Measurements from ENCODE around the gene RFX3. TPM values are rescaled to one million over a fixed set of nuclear protein-coding genes. Genes with fewer than 3 reads are reported as not detected.

The RFX3 gene
- total RNA-seq, 1 experiment from 2014 or later: 5.7 TPM

GRCh38 chr9:3391414-3391813 is 134.4 kb downstream of the RFX3 start:
- DNase-seq (ENCODE audit: low read depth, low spot score) (no peak), ATAC-seq (no peak)
- ChIA-PET POLR2A (no interaction called here), CTCF (no interaction called here)
- in situ Hi-C loops (cut with HindIII; ENCODE audit: low pct_unique_long_range_greater_than_20kb, low sequenced_read_pairs): no loop called here
- Histone ChIP-seq H3K36me3 (ENCODE audit: control insufficient read depth, insufficient read depth, low read length) (no peaks in the 10 kb centered on the region), H3K27me3 (ENCODE audit: control insufficient read depth, insufficient read depth, low read length) (no peaks in the 10 kb centered on the region), H3K4me1 (ENCODE audit: control insufficient read depth, insufficient read depth, low read length) (no peaks in the 10 kb centered on the region), H3K27ac (ENCODE audit: low read length) (no peak overlapping the region), H3K9me3 (ENCODE audit: control insufficient read depth, insufficient read depth, low read depth, low read length) (no peaks in the 10 kb centered on the region), H3K4me3 (ENCODE audit: low read depth in 2 of 2, low read length in 2 of 2) (no peak overlapping the region)
- BruUV-seq (replicated peaks): no TSS peak
- TF ChIP-seq REST (IDR thresholded peaks at IDR 0.05; ENCODE audit: insufficient read depth in 1 of 2, low read depth in 2 of 2, low read length in 1 of 2) (no peak), POLR2AphosphoS5 (IDR thresholded peaks at IDR 0.05; ENCODE audit: low read depth, low read length) (no peak), TCF7L2 (IDR thresholded peaks at IDR 0.05; ENCODE audit: low read depth, low read length) (no peak), CTCF (IDR thresholded peaks at IDR 0.05) (no peak), SIN3A (IDR thresholded peaks at IDR 0.05; ENCODE audit: borderline replicate concordance, insufficient read depth, low read depth, low read length) (no peak)
- intact Hi-C loops (cut with micrococcal nuclease; ENCODE audit: unreplicated experiment): no loop called here

DNA sequence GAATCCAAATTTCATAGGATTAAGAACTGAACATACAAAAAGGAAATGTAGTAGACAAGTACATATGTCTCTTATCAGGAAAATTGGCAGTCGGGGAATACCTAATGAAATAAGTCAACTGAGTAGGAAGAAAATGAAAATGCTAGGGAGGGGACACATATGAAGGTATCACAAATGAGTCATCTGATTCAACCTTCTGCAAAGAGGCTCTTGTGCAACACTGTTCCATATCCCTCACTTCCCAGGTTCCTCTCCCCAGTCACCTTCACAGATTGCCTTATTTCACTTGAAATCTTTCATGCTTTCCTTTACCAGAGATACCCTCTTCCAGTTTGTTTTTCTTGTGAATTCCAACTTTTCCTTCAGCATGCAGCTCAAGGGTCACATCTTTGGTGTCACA is 139.0 kb downstream of the RFX3 start:
- no peak overlapping the region for H3K4me3 ChIP-seq (ENCODE audit: low read depth in 2 of 2, low read length in 2 of 2)
- ATAC-seq (no peak), DNase-seq (ENCODE audit: low read depth, low spot score) (no peak)
- H3K27me3 ChIP-seq (ENCODE audit: control insufficient read depth, insufficient read depth, low read length): no peaks in the 10 kb centered on the region
- POLR2A ChIA-PET: no interaction called here
- CTCF ChIA-PET: no interaction called here
- no peak overlapping the region for H3K27ac ChIP-seq (ENCODE audit: low read length)
- no peaks in the 10 kb centered on the region for H3K9me3 ChIP-seq (ENCODE audit: control insufficient read depth, insufficient read depth, low read depth, low read length)
- no TSS peak for BruUV-seq (replicated peaks)
- in situ Hi-C loops (cut with HindIII; ENCODE audit: low pct_unique_long_range_greater_than_20kb, low sequenced_read_pairs) (no loop called here), intact Hi-C loops (cut with micrococcal nuclease; ENCODE audit: unreplicated experiment) (no loop called here)
- no peaks in the 10 kb centered on the region for H3K36me3 ChIP-seq (ENCODE audit: control insufficient read depth, insufficient read depth, low read length)
- no peaks in the 10 kb centered on the region for H3K4me1 ChIP-seq (ENCODE audit: control insufficient read depth, insufficient read depth, low read length)
- TF ChIP-seq TCF7L2 (IDR thresholded peaks at IDR 0.05; ENCODE audit: low read depth, low read length): no peak
- no peak for TF ChIP-seq POLR2AphosphoS5 (IDR thresholded peaks at IDR 0.05; ENCODE audit: low read depth, low read length)
- no peak for TF ChIP-seq CTCF (IDR thresholded peaks at IDR 0.05)

DNA sequence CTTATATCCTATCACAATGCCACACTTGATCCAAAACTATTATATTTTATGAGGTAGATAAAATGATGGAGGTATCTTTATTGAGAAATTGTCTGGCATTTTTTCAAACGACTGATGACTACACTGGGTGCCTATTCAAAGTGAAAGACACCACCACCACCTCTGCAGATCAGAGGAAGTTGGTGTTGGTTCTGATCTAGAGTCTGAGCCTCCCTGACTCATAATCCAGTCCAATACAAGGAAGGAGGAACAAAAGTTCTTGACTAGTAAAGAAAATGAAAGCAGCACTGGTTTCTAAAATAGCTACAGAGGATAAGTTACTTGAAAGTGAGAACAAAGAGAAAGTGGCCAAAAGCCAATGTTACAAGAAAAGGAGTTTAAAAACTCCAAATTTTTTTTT is 139.9 kb downstream of the RFX3 start:
- Histone ChIP-seq H3K27ac (ENCODE audit: low read length) (no peak overlapping the region), H3K9me3 (ENCODE audit: control insufficient read depth, insufficient read depth, low read depth, low read length) (no peaks in the 10 kb centered on the region), H3K4me1 (ENCODE audit: control insufficient read depth, insufficient read depth, low read length) (no peaks in the 10 kb centered on the region), H3K4me3 (ENCODE audit: low read depth in 2 of 2, low read length in 2 of 2) (no peak overlapping the region), H3K27me3 (ENCODE audit: control insufficient read depth, insufficient read depth, low read length) (no peaks in the 10 kb centered on the region), H3K36me3 (ENCODE audit: control insufficient read depth, insufficient read depth, low read length) (no peaks in the 10 kb centered on the region)
- TF ChIP-seq SIN3A (IDR thresholded peaks at IDR 0.05; ENCODE audit: borderline replicate concordance, insufficient read depth, low read depth, low read length): no peak
- no peak for TF ChIP-seq POLR2AphosphoS5 (IDR thresholded peaks at IDR 0.05; ENCODE audit: low read depth, low read length)
- TF ChIP-seq TCF7L2 (IDR thresholded peaks at IDR 0.05; ENCODE audit: low read depth, low read length): no peak
- TF ChIP-seq CTCF (IDR thresholded peaks at IDR 0.05): no peak
- TF ChIP-seq REST (IDR thresholded peaks at IDR 0.05; ENCODE audit: insufficient read depth in 1 of 2, low read depth in 2 of 2, low read length in 1 of 2): no peak
- BruUV-seq (replicated peaks): no TSS peak
- in situ Hi-C loops (cut with HindIII; ENCODE audit: low pct_unique_long_range_greater_than_20kb, low sequenced_read_pairs) (no loop called here), intact Hi-C loops (cut with micrococcal nuclease; ENCODE audit: unreplicated experiment) (no loop called here)
- ChIA-PET POLR2A (no interaction called here), CTCF (no interaction called here)
- ATAC-seq (no peak), DNase-seq (ENCODE audit: low read depth, low spot score) (no peak)

Measured in Panc1 (cell line).